GM12873 (cell line): Measurements from ENCODE around the gene GRID2.

Source experiments
- CTCF ChIP-seq: IDR thresholded peaks from 2 replicates; pipeline ENCODE4 v1.5.1; 2012; ENCODE audit warnings: low read depth, mild to moderate bottlenecking, moderate library complexity, low read length, control low read depth; ENCODE audit not compliant: insufficient read depth; ENCODE audit errors: missing control alignments

The GRID2 gene

GRCh38 chr4:93802045-93802444 lies 1498.3 kb downstream of the GRID2 start:
- TF ChIP-seq CTCF: no peak

GRCh38 chr4:93809773-93810172 lies 1506.0 kb downstream of the GRID2 start:
- no peak for TF ChIP-seq CTCF

- no peak for TF ChIP-seq CTCF
Observed at GRCh38 chr4:93810340-93810992, 1506.7 kb downstream of the GRID2 start.

- no peak for TF ChIP-seq CTCF
Observed at GRCh38 chr4:93813092-93813491, 1509.3 kb downstream of the GRID2 start.

GRCh38 chr4:93814141-93814540 lies 1510.4 kb downstream of the GRID2 start:
- TF ChIP-seq CTCF: no peak

GRCh38 chr4:93814722-93815121 lies 1511.0 kb downstream of the GRID2 start:
- no peak for TF ChIP-seq CTCF
